Endothelial cell (in vitro differentiated cells): ENCODE data around the gene SMNDC1. TPM values are rescaled to one million over a fixed set of nuclear protein-coding genes. Genes with fewer than 3 reads are reported as not detected.
"Not testable (repeated sequence)": the region's sequence is repeated elsewhere in the genome, so short reads cannot be mapped to it uniquely, and the experiment has no call there.

Experiments used
- DNase-seq: peaks from one replicate; pipeline ENCODE4 v3.0.0; 2021; ENCODE audit warnings: low spot score
- H3K27ac Mint-ChIP-seq: one replicate; pipeline ENCODE4 v1.8.0; 2021; ENCODE audit warnings: mixed read lengths, inconsistent platforms; ENCODE audit not compliant: unreplicated experiment
- H3K27me3 Mint-ChIP-seq: one replicate; pipeline ENCODE4 v1.8.0; 2021; ENCODE audit warnings: mild to moderate bottlenecking, moderate library complexity, mixed read lengths, inconsistent platforms; ENCODE audit not compliant: unreplicated experiment
- H3K36me3 Mint-ChIP-seq: one replicate; pipeline ENCODE4 v1.8.0; 2021; ENCODE audit warnings: mild to moderate bottlenecking, low read depth, mixed read lengths, inconsistent platforms; ENCODE audit not compliant: unreplicated experiment
- H3K4me1 Mint-ChIP-seq: one replicate; pipeline ENCODE4 v1.8.0; 2021; ENCODE audit warnings: mild to moderate bottlenecking, mixed read lengths, inconsistent platforms; ENCODE audit not compliant: unreplicated experiment
- H3K4me3 Mint-ChIP-seq: one replicate; pipeline ENCODE4 v1.8.0; 2021; ENCODE audit warnings: mild to moderate bottlenecking, mixed read lengths, inconsistent platforms; ENCODE audit not compliant: unreplicated experiment
- H3K9me3 Mint-ChIP-seq: one replicate; pipeline ENCODE4 v1.8.0; 2021; ENCODE audit warnings: mixed read lengths, inconsistent platforms; ENCODE audit not compliant: unreplicated experiment
- CTCF ChIP-seq: fragments of 200-600 bp; sonication (generic); IDR thresholded peaks from one replicate; pipeline ENCODE4 v1.5.0; 2021; ENCODE audit warnings: antibody characterized with exemption; ENCODE audit not compliant: unreplicated experiment
- total RNA-seq: library from RNA; stranded (reverse); fragmentation: NEBNext Ultra II Directional; extraction: Animal tissue kit (Norgen Biotek cat#: 25700); gene quantifications from one replicate; pipeline ENCODE4 v1.2.1, GENCODE V29; 2021; ENCODE audit not compliant: unreplicated experiment

The SMNDC1 gene
- total RNA-seq, 1 donor from 2014 or later: 35.4 TPM

- Mint-ChIP-seq H3K4me1 (no peaks in the 10 kb centered on the region), H3K27ac (no peak overlapping the region), H3K36me3 (no peaks in the 10 kb centered on the region), H3K9me3 (no peaks in the 10 kb centered on the region), H3K27me3 (no peaks in the 10 kb centered on the region), H3K4me3 (no peak overlapping the region)
- TF ChIP-seq CTCF: no peak
- DNase-seq: no peak
Measured at GRCh38 chr10:110276603-110277002, 28.1 kb downstream of the SMNDC1 start.

GRCh38 chr10:110275128-110275729, 29.5 kb downstream of the SMNDC1 start:
- Mint-ChIP-seq H3K9me3 (no peaks in the 10 kb centered on the region), H3K27me3 (no peaks in the 10 kb centered on the region), H3K4me1 (no peaks in the 10 kb centered on the region), H3K4me3 (no peak overlapping the region), H3K36me3 (no peaks in the 10 kb centered on the region), H3K27ac (no peak overlapping the region)
- no peak for DNase-seq
- no peak for TF ChIP-seq CTCF

- no peaks in the 10 kb centered on the region for H3K4me1 Mint-ChIP-seq
- H3K27ac Mint-ChIP-seq: no peak overlapping the region
- H3K9me3 Mint-ChIP-seq: no peaks in the 10 kb centered on the region
- no peak for TF ChIP-seq CTCF
- H3K36me3 Mint-ChIP-seq: no peaks in the 10 kb centered on the region
- DNase-seq: no peak
- H3K27me3 Mint-ChIP-seq: no peaks in the 10 kb centered on the region
- H3K4me3 Mint-ChIP-seq: no peak overlapping the region
Measured at GRCh38 chr10:110274647-110275046, 30.1 kb downstream of the SMNDC1 start.

- Mint-ChIP-seq H3K9me3 (no peaks in the 10 kb centered on the region), H3K4me3 (no peak overlapping the region), H3K4me1 (no peaks in the 10 kb centered on the region), H3K27me3 (no peaks in the 10 kb centered on the region), H3K27ac (no peak overlapping the region), H3K36me3 (no peaks in the 10 kb centered on the region)
- TF ChIP-seq CTCF: no peak
- no peak for DNase-seq
Measured at GRCh38 chr10:110274072-110274627, 30.6 kb downstream of the SMNDC1 start.

GRCh38 chr10:110273474-110273873, 31.2 kb downstream of the SMNDC1 start:
- Mint-ChIP-seq H3K27ac (no peak overlapping the region), H3K9me3 (no peaks in the 10 kb centered on the region), H3K27me3 (no peaks in the 10 kb centered on the region), H3K36me3 (no peaks in the 10 kb centered on the region), H3K4me1 (no peaks in the 10 kb centered on the region), H3K4me3 (no peak overlapping the region)
- DNase-seq: no peak
- TF ChIP-seq CTCF: no peak

GRCh38 chr10:110272995-110273394, 31.7 kb downstream of the SMNDC1 start:
- DNase-seq, H3K36me3 Mint-ChIP-seq, H3K27ac Mint-ChIP-seq, H3K4me3 Mint-ChIP-seq, H3K27me3 Mint-ChIP-seq, H3K9me3 Mint-ChIP-seq, H3K4me1 Mint-ChIP-seq: not testable (repeated sequence)
